ENCODE results near the gene GPX2. TPM values are rescaled to one million over a fixed set of nuclear protein-coding genes. Genes with fewer than 3 reads are reported as not detected.
"Not testable (repeated sequence)": the region's sequence is repeated elsewhere in the genome, so short reads cannot be mapped to it uniquely, and the experiment has no call there.

GPX2 gene
- total RNA-seq, 6 donors from 2014 or later: 0.91 to 9.5 (median 2.2) TPM

DNA sequence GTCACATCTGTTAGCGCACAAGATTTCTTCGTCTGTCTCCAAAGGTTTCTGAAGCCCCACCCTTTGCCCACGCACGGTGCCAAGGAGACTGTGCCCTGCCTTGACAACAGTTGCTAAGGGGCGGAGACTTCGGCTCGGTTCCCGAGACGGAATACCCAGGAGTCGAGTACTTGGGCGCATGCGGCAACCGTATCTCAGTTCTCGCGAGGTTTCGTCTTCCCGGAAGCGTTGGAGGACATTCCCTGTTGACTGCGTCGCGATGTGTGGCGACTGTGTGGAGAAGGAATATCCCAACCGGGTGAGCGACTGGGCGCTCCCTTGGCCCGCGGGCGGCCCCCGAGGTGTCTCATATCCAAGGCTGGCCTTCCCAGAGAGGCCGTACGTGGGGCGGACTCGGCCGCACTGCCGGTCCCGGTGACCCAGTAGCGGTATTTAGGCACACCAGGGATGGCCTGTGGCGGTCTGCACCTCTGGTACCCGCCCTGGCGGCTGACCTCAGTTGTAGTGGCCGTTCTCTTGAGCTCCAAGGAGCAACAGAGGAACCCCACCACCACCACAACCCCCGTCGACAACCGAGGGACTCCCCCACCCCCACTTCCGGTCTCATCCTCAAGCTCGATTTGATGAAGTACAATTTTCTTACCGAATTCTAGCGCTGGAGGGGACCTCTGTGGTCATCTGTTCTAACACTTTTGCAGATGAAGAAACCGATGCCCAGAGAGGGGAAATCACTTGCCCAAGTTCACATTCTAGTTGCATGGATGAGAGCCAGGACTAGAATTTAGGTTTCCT, 28.1 kb downstream of the GPX2 start, which contains the start of gene CHURC1:
CHURC1 (plus strand) TSS at position 219 of the 792 bp plus-strand sequence; CDS start at position 260, 41 bp downstream.
- H3K9me3 ChIP-seq: no peaks in the 10 kb centered on the region
- DNase-seq (peak; percentile 93 to 99), ATAC-seq (ENCODE audit: low FRiP score in 2 of 2) (peak; percentile 99)
- H3K27ac ChIP-seq: peak within 1 kb of the TSS; percentile 92 to 100 (median 98)
- H3K4me1 ChIP-seq: peaks cover 15 to 44% (median 19%) of the 10 kb centered on the region in 4 donors
- no peaks in the 10 kb centered on the region for H3K27me3 ChIP-seq
- TF ChIP-seq EP300 (IDR thresholded peaks at IDR 0.05): no peak
- peak in 2 of 6 experiments; percentile 15 to 21 for TF ChIP-seq CTCF (IDR thresholded peaks at IDR 0.05)
- peak; percentile 96 to 99 for TF ChIP-seq POLR2AphosphoS5 (IDR thresholded peaks at IDR 0.05)
- peak in 3 of 4 donors; percentile 74 to 94 (median 91) for TF ChIP-seq POLR2A (IDR thresholded peaks at IDR 0.05)
- H3K4me3 ChIP-seq: peak within 1 kb of the TSS; percentile 70 to 94 (median 85)
- no peaks in the 10 kb centered on the region for H3K36me3 ChIP-seq
- 0% methylated on average over 16 to 45 of the region's 49 CpGs for WGBS, 2 donors

GRCh38 chr14:64913477-64913876, 29.1 kb downstream of the GPX2 start:
- H3K36me3 ChIP-seq; ATAC-seq (ENCODE audit: low FRiP score in 2 of 2); H3K27me3 ChIP-seq; H3K9me3 ChIP-seq; DNase-seq: not testable (repeated sequence)
- 70 to 74% methylated on average over 5 of the region's 5 CpGs for WGBS, 2 donors
- Histone ChIP-seq H3K4me3 (peak overlapping the region in 1 of 4 donors; percentile 70), H3K27ac (peak overlapping the region; percentile 92 to 100 (median 98)), H3K4me1 (peaks cover 12 to 35% (median 18%) of the 10 kb centered on the region in 4 donors)

GRCh38 chr14:64912261-64912660, 30.3 kb downstream of the GPX2 start:
- ATAC-seq (ENCODE audit: low FRiP score in 2 of 2) (no peak), DNase-seq (no peak)
- WGBS, 2 donors: 52 to 84% methylated on average over 1 of the region's 1 CpG
- Histone ChIP-seq H3K9me3 (no peaks in the 10 kb centered on the region), H3K36me3 (no peaks in the 10 kb centered on the region), H3K4me3 (no peak overlapping the region), H3K27ac (no peak overlapping the region), H3K4me1 (peaks cover 12 to 26% (median 15%) of the 10 kb centered on the region in 4 donors), H3K27me3 (no peaks in the 10 kb centered on the region)
- TF ChIP-seq POLR2AphosphoS5 (IDR thresholded peaks at IDR 0.05): no peak
- TF ChIP-seq CTCF (IDR thresholded peaks at IDR 0.05): no peak
- TF ChIP-seq EP300 (IDR thresholded peaks at IDR 0.05): no peak
- TF ChIP-seq POLR2A (IDR thresholded peaks at IDR 0.05): no peak

DNA sequence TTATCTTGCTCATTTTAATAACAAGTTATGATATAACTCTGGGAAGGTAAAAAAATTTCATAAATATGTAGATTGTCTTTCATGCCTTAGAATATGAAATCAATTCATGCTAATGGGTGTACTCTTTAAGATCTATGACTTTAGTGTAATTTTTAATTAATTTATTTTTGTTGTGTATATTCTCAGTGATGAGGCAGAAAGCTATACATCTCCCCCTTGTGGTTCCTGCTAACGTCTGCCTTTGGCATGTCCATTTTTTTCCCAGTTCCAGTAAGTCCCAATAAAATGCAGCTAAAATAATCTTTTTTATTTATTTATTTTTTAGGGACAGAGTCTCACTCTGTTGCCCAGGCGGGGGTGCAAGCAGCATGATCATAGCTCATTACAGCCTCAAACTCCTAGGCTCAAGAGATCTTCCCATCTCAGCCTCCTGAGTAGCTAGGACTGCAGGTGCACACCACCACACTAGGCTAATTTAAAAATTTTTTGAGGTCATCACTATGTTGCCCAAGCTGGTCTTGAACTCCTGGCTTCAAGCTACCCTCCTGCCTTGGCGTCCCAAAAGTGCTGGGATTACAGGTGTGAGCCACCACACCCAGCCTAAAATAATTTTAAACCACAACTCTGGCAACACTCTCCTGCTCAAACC, 31.6 kb downstream of the GPX2 start:
- no peak overlapping the region for H3K27ac ChIP-seq
- no peaks in the 10 kb centered on the region for H3K27me3 ChIP-seq
- peaks cover 10 to 15% (median 12%) of the 10 kb centered on the region in 4 donors for H3K4me1 ChIP-seq
- H3K36me3 ChIP-seq: no peaks in the 10 kb centered on the region
- WGBS, 2 donors: 33 to 35% methylated on average over 3 of the region's 3 CpGs
- ATAC-seq (ENCODE audit: low FRiP score in 2 of 2): no peak
- no peak overlapping the region for H3K4me3 ChIP-seq
- no peak for DNase-seq
- TF ChIP-seq POLR2AphosphoS5 (IDR thresholded peaks at IDR 0.05) (no peak), CTCF (IDR thresholded peaks at IDR 0.05) (peak in 3 of 6 experiments; percentile 18 to 36 (median 23))
- no peaks in the 10 kb centered on the region for H3K9me3 ChIP-seq

GRCh38 chr14:64906022-64906421, 36.5 kb downstream of the GPX2 start:
- 62 to 64% methylated on average over 6 of the region's 6 CpGs for WGBS, 2 donors
- Histone ChIP-seq H3K4me3 (no peak overlapping the region), H3K4me1 (peaks cover 0 to 5% (median 0%) of the 10 kb centered on the region in 4 donors), H3K27me3 (no peaks in the 10 kb centered on the region), H3K9me3 (no peaks in the 10 kb centered on the region), H3K27ac (no peak overlapping the region), H3K36me3 (no peaks in the 10 kb centered on the region)
- ATAC-seq (ENCODE audit: low FRiP score in 2 of 2) (no peak), DNase-seq (no peak)
- no peak for TF ChIP-seq EP300 (IDR thresholded peaks at IDR 0.05)
- TF ChIP-seq POLR2AphosphoS5 (IDR thresholded peaks at IDR 0.05): no peak
- TF ChIP-seq CTCF (IDR thresholded peaks at IDR 0.05): no peak
- TF ChIP-seq POLR2A (IDR thresholded peaks at IDR 0.05): no peak

All from upper lobe of left lung (tissue), 6 donors.